Omental fat pad (tissue), 4 donors: ENCODE measurements around the gene CEP89. TPM values are rescaled to one million over a fixed set of nuclear protein-coding genes. Genes with fewer than 3 reads are reported as not detected.

Experiments used
- ATAC-seq: fragments of 150-250 bp; one replicate; pipeline ENCODE4 v1.9.1; 2016; ENCODE audit warnings: mild to moderate bottlenecking, moderate library complexity; ENCODE audit not compliant: low FRiP score
- DNase-seq: peaks from one replicate; pipeline ENCODE4 v3.0.0-alpha.2; 2019; ENCODE audit warnings: low spot score
- total RNA-seq, 4 donors: library from RNA; depleted of rRNA; stranded (reverse); fragments of >200 nt; gene quantifications; one replicate each; pipeline ENCODE4 v1.1.0, GENCODE V29; 2016
- TF ChIP-seq, protein P1 (sequence below), 3 donors: fragments of 450-650 bp; IDR thresholded peaks; one replicate each; pipeline ENCODE4 v1.5.1; 2016 to 2017; ENCODE audit warnings: antibody characterized with exemption in 3 of 3, mild to moderate bottlenecking in 3 of 3, moderate library complexity in 2 of 3

Gene CEP89
- total RNA-seq, 4 donors from 2014 or later, result 8.2 to 11.9 (median 10.5) TPM

DNA sequence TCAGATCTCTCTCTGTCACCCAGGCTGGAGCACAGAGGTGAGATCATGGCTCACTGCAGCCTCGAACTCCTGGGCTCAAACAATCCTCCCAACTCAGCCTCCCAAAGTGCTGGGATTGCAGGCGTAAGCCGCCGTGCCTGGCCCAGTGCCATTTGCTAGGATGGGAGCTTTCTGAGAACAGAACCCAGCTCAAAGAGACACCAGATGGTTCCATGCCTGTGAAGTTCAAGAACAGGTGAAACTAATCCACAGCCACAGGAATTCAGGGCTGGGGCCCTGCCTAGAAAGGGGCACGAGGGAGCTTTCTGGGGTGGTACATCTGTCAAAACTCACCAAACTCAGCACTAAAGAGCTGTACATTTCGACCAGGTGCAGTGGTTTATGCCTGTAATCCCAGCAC lies 106.4 kb downstream of the CEP89 start:
- DNase-seq (no peak), ATAC-seq (no peak)
- TF ChIP-seq, protein P1, sequence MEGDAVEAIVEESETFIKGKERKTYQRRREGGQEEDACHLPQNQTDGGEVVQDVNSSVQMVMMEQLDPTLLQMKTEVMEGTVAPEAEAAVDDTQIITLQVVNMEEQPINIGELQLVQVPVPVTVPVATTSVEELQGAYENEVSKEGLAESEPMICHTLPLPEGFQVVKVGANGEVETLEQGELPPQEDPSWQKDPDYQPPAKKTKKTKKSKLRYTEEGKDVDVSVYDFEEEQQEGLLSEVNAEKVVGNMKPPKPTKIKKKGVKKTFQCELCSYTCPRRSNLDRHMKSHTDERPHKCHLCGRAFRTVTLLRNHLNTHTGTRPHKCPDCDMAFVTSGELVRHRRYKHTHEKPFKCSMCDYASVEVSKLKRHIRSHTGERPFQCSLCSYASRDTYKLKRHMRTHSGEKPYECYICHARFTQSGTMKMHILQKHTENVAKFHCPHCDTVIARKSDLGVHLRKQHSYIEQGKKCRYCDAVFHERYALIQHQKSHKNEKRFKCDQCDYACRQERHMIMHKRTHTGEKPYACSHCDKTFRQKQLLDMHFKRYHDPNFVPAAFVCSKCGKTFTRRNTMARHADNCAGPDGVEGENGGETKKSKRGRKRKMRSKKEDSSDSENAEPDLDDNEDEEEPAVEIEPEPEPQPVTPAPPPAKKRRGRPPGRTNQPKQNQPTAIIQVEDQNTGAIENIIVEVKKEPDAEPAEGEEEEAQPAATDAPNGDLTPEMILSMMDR (IDR thresholded peaks at IDR 0.05), result no peak

DNA sequence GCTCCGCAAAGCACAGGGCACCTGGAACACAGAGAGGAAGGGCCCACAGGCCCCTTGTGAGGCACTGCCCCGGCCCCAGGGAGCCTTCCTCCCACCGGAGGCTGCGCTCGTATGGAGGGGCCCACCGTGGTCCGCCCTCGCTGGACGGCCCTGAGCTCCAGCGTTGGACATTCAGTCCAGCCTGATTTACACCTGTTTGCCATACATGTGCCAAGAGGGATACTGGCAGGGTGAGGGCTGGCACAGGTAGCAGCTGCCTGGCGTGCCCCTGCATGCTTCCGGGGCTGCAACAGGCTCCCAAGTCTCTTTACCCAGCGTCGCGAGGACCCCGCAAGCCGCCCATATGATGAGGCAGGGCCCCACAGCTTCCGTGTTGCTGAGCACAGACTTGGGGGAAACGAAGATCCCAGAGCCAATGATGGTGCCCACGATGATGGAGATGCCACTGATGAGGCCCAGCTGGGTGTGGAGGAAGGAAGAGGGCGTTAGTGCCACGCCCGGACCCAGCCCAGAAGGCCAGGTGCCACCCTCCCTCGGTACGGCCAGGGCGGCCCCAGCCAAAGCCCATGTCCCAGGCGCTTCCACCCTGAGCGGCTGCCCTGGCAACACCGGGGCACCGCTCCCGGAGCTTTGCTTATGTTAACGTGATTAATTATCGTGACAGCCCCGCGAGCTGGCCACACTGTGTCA lies 107.3 kb downstream of the CEP89 start:
- TF ChIP-seq, protein P1 (IDR thresholded peaks at IDR 0.05), result no peak
- DNase-seq, result no peak
- ATAC-seq, result no peak

DNA sequence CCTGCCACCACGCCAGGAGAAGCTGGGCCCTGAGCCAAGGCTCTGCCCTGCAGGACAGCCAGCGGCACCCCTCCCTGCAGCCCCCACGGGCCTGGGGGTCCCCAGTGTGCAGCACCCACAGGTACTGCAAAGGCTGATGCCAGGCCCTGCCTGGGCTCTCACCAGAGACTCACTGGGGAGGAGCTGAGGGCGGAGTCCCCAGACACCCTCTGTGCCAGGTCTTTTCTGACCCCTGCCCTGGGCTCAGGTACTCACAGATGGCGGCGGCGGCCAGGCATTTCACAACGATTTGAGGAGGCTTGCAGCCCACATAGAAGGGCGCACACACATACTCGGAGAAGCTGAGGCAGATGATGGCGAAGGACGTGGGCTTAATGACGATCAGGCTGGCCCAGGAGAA lies 107.9 kb downstream of the CEP89 start:
- no peak for ATAC-seq
- DNase-seq, result no peak
- TF ChIP-seq, protein P1 (IDR thresholded peaks at IDR 0.05), result no peak

DNA sequence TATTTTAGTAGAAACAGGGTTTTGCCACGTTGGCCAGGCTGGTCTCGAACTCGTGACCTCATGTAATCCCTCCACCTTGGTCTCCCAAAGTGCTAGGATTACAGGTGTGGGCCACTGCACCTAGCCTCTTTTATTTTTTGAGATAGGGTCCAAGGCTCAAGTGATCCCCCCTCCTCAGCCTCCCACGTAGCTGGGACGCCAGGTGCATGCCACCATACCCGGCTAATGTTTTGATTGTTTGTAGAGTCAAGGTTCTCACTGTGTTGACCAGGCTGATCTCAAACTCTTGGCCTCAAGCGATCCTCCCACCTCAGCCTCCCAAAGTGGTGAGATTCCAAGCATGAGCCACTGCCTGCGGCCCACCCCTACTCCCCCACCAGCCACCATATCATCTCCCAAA lies 108.5 kb downstream of the CEP89 start:
- no peak for DNase-seq
- no peak for ATAC-seq
- TF ChIP-seq, protein P1 (IDR thresholded peaks at IDR 0.05), result no peak

DNA sequence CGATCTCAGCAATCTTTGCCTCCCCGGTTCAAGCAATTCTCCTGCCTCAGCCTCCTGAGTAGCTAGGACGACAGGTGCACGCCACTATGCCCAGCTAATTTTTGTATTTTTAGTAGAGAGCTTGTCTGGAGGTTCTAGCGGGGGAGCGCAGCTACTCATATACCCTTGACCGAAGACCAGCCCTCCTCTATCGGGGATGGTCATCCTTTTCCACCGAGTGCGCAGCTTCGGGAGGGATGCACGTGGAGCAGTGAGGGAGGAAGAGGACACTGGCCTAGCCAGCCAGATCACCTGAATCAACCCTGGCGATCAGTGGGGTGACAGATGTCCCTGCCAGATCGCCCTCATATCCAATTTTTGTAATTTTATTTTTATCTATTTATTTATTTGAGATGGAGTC lies 109.0 kb downstream of the CEP89 start:
- ATAC-seq (no peak), DNase-seq (no peak)
- TF ChIP-seq, protein P1 (IDR thresholded peaks at IDR 0.05), result no peak

DNA sequence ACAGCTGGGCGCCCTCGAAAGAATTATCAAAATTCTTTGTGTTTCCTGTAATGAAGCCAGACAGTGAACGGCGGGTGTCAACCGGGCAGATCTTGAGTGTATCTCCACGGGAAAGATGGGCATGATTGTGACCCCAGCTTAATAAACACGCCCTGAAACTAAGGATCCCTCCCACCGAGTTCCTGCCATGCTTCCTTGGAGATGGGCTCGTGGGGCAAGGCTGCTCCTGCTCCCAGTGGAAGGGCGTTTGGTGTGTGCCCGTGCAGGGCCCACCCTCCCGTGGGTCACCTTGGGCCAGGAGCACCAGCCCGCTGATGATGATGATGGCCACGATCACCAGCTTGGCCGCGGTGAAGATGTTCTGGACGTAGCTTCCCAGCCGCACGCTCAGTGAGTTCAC lies 109.6 kb downstream of the CEP89 start:
- TF ChIP-seq, protein P1 (IDR thresholded peaks at IDR 0.05), result no peak
- DNase-seq (no peak), ATAC-seq (no peak)

DNA sequence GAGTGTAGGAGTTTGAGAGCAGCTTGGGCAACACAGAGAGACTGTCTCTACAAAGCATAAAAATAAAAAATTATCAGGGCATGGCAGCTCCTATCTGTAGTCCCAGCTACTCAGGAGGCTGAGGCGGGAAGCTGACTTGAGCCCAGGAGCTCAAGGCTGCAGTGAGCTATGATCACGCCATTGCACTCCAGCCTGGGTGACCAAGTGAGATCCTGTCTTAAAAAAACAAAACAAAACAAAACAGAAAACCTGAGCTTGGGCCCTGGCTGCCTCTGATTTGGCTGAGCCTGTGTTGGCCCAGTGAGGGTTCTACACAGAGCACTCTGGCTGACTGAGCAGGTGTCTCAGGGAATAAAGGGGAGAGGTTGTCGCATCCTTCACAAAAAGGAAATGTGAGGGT lies 110.2 kb downstream of the CEP89 start:
- ATAC-seq (no peak), DNase-seq (no peak)
- TF ChIP-seq, protein P1 (IDR thresholded peaks at IDR 0.05), result no peak
